GM21619 (cell line): Measurements from ENCODE around the gene POLE4.

Experiments used
- ATAC-seq: cut with Tn5 transposase; IDR thresholded peaks from one replicate; pipeline ENCODE4 v1.9.1; 2021; ENCODE audit not compliant: unreplicated experiment

POLE4 gene

DNA sequence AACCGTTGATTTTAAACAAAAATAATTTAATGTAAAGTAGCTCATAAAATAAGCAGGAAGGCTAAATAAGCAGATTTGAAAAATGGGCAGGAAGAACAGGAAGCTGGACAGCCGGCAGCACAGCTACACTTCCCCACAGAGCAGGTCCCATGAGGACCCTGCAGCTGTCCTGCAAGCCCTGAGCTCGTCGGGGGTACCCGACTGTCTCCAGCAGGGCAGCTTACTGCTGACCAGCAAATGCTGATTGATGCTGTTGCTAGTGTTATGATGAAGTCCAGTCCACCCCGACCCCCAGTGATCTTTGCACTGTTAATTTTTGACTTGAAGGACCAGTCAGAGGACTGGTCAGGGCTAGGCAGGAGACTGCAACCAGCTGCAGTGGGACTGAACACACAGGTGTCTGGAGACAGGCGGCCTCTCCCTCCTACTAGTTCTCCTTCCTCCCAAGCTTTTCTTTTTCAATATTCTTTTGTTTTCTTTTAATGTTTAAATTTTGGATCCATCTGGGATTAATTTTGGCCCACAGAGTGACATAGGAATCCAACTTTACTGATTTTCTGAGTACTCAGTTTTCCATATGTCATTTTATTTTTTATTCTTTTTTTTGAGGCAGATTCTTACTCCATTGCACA is 27.7 kb downstream of the POLE4 start:
- ATAC-seq, result no peak

DNA sequence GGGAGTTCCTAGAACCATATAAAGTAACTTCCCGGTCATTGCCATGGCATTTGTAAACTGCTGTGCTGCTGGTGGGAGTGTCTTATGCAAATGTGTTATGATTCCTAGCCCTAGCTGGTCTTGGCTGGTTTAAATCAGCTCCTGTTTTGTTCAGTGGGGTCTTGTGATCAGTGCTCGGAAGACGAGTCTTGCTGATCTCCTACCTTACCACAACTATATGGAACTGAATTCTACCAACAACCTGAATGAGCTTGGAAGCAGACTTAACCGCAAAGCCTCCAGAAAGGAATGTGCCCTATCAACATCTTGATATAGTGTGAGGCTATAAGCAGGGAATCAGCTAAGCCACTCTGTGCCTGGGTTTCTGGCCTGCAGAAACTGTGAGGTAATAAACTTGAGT is 33.5 kb downstream of the POLE4 start:
- ATAC-seq, result no peak

GRCh38 chr2:74999468-74999867 is 41.0 kb downstream of the POLE4 start:
- no peak for ATAC-seq

DNA sequence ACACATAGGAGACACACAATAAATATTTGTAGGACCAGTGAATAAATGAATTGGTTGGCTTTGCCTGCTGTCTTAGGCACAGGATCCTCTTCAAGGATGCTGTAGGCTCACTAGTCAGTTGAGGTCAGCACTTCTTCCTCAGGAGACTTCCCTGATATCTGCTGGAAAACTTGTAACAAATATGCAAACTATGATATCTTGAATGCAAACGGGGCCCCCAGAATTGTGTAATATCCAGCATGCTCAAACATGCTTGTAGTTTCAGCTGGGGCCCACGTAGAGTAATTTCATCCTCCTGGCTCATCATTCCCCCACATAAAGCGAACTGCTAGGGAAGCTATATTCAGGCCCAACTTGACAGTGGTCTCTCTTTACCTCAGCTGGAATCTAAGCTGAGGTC is 43.6 kb downstream of the POLE4 start:
- ATAC-seq, result no peak

GRCh38 chr2:75003276-75003675 is 44.8 kb downstream of the POLE4 start:
- ATAC-seq, result no peak

- no peak for ATAC-seq
These were observed 45.3 kb downstream of the POLE4 start for GRCh38 chr2:75003773-75004172.

DNA sequence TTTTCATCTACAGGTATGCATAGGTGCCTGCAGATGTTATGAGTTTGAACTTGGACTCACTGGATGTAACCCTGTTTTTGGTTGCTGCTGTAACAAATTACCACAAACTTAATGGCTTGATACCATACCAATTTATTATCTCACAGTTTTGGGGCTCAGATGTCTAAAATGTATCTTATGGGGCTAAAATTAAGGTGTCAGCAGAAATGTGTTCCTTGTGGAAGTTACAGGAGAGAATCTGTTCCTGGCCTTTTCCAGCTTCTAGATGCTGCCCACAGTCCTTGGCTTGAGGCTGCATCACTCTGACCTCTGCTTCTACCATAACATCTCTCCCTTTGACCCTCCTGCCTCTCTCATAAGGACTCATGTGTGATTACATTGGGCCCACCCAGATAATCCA is 47.6 kb downstream of the POLE4 start:
- ATAC-seq, result no peak

GRCh38 chr2:75007061-75007460 is 48.6 kb downstream of the POLE4 start:
- no peak for ATAC-seq

DNA sequence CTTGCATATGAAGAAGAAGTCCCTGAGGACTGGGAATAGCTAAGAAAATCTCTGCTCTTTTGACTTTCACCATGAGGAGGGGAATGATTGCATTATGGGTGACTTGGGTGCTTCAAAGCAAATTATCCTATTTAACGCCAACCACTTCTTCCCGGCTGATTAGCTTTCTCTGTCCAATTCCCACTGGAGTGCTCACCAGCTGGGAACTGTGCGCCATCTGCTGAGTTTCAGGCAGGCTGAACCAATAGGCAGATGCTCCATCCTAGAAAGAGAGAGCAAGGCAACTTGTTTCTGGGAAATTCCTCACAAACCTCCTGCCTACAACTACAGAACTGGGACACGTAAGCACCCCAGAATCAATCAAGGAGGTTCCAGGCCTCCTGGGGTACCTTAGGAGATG is 49.4 kb downstream of the POLE4 start:
- no peak for ATAC-seq

GRCh38 chr2:75010571-75010970 is 52.1 kb downstream of the POLE4 start:
- ATAC-seq, result no peak

DNA sequence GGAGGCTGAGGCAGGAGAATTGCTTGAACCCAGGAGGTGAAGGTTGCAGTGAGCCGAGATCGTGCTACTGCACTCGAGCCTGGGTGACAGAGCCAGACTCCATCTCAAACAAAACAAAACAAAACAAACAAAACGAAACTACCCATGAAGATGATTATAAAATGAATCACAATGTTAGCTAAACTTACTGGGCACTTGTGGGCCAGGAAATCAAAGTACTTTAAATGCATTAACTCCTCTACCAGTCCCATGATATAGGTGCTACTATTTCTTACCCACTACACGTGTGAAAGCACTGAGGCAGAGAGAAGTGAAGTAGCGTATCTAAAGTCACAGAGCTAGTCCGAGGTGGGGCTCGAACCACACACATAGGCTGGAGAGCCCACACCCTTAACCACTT is 53.6 kb downstream of the POLE4 start:
- no peak for ATAC-seq

DNA sequence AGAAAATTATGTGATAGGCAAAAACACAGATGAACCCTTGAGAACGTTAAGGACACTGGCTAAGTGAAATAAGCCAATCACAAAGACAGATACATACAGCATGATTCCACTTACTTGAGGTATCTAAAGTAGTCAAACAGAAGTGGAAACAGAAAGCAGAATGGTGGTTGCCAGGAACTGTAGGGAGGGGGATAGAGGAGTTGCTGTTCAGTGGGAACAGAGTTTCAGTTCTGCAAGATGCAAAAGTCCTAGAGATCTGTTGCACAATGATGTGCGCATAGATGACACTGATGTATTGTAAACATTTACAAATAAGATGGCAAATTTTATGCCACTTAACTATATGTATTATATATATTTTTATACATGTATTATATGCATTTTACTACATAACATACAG is 59.7 kb downstream of the POLE4 start:
- no peak for ATAC-seq
